AG20443 (cell line): Measurements from ENCODE around the gene LRRC72.
"Not testable (repeated sequence)": the region's sequence is repeated elsewhere in the genome, so short reads cannot be mapped to it uniquely, and the experiment has no call there.

ENCODE experiments used
- DNase-seq: peaks from one replicate; pipeline ENCODE4 v3.0.0; 2012; ENCODE audit warnings: low spot score, mixed read lengths

LRRC72 gene

GRCh38 chr7:16526742-16527540 is at the start of gene LRRC72:
TSS of gene LRRC72 (plus strand) at chr7:16526825. CDS start at chr7:16526953, 128 bp downstream.
- no peak for DNase-seq

- DNase-seq = no peak
Measured at GRCh38 chr7:16479161-16479560, 47.5 kb upstream of the LRRC72 start.

DNA sequence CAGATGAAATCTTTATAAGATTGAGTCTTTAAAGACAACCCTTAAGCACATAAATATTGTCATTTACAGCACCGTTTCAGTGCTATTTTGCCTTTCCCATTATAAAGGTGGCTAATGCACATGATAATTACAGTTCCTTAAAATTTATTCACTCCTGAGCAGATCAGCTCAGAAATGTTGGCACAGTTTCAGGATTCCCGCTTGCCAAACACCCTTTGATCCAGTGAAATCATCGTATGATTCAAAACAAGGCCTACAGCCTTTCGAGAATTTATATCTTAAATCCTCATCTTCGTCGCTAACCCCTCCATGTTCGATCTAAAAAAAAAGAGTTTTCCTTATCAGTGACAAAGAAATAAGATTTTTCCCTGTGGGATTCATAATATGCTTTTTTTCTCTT is 47.0 kb upstream of the LRRC72 start:
- DNase-seq = no peak

- DNase-seq = no peak
Measured at GRCh38 chr7:16484453-16485158, 42.0 kb upstream of the LRRC72 start.

GRCh38 chr7:16491148-16491547 is 35.5 kb upstream of the LRRC72 start:
- DNase-seq = no peak

GRCh38 chr7:16492513-16493062 is 34.0 kb upstream of the LRRC72 start:
- DNase-seq = no peak

GRCh38 chr7:16493266-16493665 is 33.4 kb upstream of the LRRC72 start:
- no peak for DNase-seq

GRCh38 chr7:16494551-16494950 is 32.1 kb upstream of the LRRC72 start:
- no peak for DNase-seq

DNA sequence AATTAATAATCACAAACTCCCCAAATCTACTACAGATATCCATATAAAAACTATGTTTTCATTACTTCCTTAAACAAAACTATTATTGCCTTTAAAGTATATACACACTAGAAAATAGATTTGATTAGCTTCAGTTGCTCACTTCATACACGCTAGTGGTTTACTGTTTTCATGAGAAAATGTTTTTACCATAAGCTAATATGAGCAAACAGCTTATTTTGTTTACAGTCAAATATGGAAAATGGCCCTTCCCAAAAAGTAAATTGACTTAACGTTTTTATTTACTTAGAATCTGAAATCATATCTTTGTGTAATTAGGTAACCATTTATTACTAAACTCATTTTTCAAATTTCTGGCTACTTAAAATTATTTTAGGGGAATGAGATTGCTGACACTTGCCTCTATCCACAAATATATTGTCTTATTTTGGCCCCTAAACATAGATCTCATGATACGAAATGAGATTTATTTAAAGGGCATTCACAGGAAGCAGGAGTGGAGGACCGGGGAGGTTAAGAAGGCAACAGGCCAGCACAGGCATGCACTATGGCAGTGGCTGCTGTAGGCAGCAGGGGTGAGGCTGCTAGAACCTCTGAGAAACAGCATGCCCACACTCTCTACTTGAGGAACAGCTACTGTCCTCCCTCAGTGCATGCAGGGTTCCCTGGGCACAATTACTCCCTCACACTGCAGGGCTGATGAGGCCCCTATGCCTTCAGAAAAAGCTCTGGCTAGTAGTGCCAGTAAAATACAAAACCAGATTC is 31.5 kb upstream of the LRRC72 start:
- DNase-seq = no peak

- no peak for DNase-seq
Measured at GRCh38 chr7:16498122-16498521, 28.5 kb upstream of the LRRC72 start.

GRCh38 chr7:16502303-16502702 is 24.3 kb upstream of the LRRC72 start:
- no peak for DNase-seq

DNA sequence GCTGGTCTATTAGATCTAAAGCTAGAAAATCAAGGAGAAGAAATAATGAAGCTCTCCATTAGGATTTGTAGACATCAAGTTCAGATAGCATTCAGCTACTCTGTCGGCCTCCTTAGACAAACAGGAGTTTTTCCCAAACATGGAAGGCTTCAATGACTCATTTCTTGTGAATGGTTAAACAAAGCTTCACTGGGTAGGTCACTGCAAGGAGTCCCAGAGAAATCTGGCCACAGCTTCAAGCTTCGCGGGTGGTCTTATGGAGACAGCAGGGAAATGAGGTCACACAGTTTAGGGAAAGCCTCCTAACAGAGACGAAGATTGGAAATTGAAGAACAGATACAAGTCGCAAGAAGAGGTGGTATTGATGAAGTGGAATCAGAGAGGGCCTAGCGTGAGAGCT is 22.6 kb upstream of the LRRC72 start:
- DNase-seq = no peak

- not testable (repeated sequence) for DNase-seq
Measured at GRCh38 chr7:16506422-16506821, 20.2 kb upstream of the LRRC72 start.

DNA sequence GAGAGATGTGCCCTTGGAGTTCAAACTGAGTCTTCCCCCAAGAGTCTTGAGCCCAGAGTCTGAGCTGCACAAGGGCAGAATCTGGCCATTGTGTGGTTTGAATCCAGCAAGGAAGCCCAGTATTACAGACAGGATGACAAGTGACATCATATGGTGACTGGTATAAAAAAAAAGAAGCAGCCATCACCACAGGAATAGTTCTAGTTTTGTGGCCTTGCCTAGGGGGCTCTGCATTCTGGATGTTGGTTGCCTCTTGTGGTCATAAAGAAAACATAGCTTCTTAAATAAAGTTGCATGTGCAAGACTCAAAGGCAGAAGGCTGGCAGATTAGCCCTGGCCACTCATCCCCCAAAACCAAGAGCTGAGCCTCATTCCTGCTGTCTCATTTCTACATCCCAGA is 16.8 kb upstream of the LRRC72 start:
- no peak for DNase-seq

DNA sequence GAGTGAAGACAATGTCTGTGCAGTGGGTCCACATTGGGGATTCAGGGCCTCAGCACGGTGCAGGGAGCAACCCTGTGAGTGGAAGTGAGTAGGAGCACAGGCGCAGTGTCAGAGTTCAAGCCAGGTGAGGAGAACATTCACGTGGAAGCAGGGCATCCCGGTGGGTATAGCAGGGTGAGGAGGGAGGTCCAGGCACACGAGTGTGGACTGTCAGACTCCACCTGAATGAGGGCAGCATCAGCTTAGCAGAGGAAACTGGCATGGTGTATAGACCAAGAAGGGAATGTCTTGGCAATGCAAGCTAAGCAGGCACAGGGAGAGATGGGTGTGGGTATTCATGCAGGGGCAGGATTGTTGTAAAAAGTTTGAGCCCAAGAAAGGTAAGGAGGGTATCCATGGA is 15.3 kb upstream of the LRRC72 start:
- no peak for DNase-seq

- DNase-seq = no peak
Measured at GRCh38 chr7:16512097-16512496, 14.5 kb upstream of the LRRC72 start.

DNA sequence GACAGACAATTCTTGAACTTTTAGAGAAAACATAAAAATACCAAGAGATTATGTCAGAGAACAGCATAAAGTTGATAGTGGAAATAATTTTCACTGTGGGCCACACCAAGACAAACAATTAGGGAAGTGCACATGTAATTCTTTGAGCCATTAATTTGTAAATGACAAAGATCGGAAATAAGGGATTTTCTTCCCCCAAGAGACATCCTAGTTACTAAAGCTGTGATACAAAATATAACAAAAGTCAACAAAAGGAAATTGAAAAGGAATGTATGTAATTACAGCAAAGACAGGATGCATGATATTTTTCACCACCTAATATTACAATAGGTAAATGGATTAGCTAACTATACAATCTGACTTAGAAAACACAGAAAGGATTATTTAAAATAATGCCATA is 12.4 kb upstream of the LRRC72 start:
- no peak for DNase-seq

DNA sequence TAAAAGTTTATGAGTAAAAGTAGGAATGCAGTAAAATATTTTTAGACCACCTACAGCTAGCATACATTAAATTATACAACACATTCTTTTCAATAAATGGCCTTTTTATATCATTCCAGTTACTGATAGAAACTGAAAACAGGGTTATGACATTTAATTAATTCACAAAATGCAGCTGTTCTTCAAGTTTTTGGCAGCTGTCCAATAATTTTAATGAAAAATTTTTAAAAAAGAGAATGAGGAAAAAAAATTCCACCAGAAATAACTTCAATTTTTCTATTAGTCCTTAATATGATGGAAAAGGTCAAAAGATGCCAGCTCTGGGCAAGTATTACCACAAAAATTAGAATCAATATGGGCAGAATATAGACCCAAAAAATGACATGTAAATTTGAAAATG is 11.9 kb upstream of the LRRC72 start:
- no peak for DNase-seq

DNA sequence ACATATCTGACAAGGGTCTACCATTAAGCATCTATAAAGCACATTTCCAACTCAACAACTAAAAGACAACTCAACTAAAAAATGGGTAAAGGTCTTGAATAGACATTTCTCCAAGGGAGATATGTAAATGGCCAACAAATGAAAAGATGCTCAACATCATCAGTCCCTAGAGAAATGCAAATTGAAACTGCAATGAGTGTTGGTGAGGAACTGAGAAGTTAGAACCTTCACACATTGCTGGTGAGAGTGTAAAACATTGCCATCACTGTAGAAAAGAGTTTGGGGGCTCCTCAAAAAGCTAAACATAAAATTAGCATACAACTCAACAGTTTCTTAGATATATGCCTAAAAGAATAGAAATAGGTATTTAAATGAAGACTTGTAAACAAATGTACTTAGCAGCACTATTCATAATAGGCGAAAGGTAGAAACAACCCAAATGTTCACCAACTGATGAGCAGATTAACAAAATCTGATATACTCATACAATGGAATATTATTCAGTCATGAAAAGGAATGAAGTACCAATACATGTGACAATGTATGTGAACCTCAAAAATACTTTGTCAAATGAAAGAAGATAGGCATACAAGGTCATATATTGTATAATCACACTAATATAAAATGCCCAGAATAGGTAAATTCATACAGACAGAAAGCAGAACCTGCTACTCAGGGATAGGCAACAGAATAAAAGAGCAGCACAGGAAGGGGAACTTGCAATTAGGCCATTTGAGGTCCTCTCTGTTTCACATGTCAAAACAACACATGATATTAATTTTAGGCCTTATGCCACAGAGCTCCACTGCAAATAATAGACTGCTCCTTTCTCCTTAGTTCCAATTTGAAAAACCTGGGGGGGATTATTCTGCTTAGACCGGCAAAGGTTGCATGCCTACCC is 10.6 kb upstream of the LRRC72 start:
- DNase-seq = no peak

- not testable (repeated sequence) for DNase-seq
Measured at GRCh38 chr7:16519985-16520384, 6.6 kb upstream of the LRRC72 start.

DNA sequence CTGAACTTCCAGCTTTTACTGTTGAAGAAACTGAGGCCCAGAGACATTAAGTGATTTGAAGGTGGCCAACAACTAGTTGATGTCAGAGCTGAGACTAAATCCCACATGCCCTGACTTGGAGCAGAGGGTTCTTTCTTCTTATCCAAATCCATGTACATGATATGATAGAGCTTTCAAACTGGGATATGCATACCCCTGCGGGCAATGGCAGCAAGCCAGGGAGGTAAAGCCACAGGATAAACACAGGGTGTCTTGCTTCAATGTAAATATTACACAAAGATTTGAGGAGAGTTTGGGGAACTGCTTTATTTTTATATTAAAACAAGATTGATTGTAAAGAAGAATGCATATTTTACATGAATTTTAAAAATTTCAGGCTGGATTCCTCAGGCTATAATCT is 2.3 kb upstream of the LRRC72 start:
- DNase-seq = no peak
